Measurements from ENCODE around the gene MRPL49.
A peak's percentile ranks its signal among the peaks of the same experiment; 100 is the strongest.

The MRPL49 gene

DNA sequence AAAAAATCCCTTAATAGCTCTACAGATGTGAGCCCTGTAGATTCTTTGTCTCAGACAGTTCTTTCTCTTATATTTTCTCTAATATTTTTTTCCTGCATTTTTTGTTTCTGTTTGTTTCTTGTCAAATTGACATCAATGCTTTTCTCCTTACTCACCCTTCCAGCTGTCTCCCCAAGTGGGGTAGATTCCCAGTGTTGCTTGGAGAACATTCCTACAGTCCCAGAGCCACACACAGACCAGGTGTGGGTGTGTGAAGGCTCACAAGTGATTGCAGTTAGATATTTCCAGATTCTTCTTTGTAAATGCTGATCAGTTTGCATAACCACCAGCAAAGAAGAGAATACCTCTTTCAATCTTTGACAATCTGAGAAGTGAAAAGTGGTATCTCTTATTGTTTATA is 18.6 kb upstream of the MRPL49 start:
- DNase-seq: no peak

DNA sequence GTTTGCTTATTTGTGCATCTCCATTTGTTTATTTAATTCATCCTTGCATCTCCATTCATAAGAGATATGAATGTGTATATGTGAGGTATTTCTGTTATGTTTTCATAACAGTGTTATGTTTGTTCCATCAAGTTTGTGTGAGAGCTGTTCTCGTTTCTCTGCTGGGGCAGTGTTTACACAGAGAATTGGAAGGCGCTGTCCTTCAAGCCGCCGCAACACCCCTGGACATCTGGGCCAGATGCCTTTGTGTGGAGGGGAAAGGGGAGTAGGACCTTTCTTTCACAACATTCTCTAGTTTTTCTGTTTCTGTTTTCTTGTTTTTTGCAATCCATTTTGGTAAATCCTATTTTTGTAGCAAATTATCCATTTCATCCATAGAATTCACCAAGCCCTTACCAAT is 17.5 kb upstream of the MRPL49 start:
- no peak for DNase-seq

DNA sequence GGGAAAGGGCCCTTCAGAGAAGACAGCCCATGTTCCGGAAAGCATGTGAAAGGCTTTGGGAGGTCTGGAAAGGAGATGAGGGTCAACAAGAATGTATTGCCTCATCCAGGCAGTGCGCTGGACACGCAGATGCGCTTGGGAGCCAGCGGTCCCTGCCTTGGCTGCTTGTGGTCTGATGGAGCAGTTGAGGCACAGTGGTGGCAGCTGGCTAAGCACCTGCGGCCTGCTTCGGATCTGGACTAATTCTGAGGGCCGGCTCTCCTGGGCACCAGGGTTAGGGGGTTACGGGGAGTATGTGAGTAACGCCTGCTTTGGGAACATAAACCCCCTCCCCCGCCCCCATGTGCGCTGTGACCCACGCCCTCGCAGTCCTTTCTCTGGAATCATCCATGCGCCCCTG is 15.0 kb upstream of the MRPL49 start:
- no peak for DNase-seq

DNA sequence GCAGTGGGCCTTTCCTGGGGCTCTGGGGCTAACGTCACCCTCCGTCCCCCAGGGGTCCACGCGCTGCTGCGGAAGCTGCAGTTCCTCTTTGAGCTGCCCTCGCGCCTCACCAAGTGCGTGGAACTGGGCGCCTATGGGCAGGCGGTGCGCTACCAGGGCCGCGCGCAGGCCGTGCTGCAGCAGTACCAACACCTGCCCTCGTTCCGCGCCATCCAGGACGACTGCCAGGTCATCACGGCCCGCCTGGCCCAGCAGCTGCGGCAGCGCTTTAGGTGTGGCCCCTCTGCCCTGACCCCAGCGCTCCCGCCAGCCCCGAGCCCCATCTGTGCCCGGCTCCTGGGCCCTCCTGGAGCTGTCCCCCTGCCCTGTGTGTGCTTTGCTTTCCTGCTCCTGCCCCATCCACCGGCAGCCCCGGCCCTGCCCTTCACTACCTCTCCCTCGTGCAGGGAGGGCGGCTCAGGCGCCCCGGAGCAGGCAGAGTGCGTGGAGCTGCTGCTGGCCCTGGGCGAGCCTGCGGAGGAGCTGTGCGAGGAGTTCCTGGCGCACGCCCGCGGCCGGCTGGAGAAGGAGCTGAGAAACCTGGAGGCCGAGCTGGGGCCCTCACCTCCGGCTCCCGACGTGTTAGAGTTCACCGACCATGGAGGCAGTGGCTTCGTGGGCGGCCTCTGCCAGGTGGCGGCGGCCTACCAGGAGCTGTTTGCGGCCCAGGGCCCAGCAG is 14.2 kb upstream of the MRPL49 start:
- DNase-seq: no peak

DNA sequence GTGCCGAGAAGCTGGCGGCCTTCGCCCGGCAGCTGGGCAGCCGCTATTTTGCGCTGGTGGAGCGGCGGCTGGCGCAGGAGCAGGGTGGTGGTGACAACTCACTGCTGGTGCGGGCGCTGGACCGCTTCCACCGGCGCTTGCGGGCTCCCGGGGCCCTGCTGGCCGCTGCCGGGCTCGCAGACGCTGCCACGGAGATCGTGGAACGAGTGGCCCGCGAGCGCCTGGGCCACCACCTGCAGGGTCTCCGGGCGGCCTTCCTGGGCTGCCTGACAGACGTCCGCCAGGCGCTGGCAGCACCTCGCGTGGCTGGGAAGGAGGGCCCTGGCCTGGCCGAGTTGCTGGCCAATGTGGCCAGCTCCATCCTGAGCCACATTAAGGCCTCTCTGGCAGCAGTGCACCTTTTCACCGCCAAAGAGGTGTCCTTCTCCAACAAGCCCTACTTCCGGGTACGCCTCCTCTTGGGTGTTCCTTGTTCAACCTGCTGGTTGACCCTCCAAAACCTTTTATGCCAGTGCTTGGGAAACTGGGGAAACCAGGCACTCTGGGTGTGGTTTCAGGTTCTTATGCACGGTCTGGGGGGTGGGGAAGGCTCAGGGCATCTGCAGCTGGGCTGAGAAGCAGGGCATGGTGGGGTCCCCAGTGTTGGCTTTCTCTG is 13.5 kb upstream of the MRPL49 start:
- DNase-seq: no peak

DNA sequence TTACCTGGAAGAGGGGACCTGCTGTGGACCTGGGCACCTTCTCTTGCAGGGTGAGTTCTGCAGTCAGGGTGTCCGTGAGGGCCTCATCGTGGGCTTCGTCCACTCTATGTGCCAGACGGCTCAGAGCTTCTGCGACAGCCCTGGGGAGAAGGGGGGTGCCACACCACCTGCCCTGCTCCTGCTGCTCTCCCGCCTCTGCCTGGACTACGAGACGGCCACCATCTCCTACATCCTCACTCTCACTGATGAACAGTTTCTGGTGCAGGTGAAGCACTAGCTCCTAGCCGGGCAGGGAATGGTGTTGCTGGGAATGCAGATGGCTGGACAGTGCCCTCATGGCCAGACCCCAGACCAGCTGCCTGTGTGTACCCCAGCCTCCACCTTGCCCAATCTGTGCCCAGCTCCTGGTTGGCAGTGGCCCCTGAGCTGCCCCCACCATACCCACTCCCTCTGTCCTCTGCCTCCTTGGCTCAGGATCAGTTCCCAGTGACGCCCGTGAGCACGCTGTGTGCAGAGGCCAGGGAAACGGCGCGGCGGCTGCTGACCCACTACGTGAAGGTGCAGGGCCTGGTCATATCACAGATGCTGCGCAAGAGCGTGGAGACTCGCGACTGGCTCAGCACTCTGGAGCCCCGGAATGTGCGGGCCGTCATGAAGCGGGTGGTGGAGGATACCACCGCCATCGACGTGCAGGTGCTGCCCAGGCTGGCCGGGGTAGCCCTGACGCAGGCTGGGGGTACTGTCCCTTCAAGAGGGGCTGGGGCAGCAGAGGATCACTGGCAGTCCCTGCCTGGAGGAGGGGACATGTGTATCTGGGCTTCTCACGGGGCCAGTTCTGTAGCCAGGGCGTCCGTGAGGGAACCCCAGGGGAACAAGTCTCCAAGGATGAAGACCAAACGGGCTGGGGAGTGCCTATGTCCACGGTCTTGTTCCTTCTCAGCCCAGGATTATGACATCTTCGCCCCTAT is 12.6 kb upstream of the MRPL49 start:
- DNase-seq: no peak

DNA sequence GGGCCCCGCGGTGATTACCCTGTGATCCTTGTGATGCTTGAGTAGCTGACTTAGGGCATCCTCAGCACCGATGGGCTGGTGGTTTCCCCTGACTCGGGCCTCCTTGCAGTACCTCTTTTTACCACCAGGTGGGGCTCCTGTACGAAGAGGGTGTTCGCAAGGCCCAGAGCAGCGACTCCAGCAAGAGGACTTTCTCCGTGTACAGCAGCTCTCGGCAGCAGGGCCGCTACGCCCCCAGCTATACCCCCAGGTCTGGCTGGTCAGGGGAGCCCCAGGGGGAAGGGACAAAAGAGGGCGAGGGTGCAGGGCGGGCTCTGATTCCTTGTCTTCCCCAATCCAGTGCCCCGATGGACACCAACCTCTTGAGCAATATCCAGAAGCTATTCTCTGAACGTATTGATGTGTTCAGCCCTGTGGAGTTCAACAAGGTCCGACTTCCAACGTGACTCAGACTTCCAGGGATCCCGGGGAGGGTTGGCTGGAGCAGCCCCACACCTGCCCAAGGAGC is 11.7 kb upstream of the MRPL49 start:
- peak; percentile 91 for DNase-seq

DNA sequence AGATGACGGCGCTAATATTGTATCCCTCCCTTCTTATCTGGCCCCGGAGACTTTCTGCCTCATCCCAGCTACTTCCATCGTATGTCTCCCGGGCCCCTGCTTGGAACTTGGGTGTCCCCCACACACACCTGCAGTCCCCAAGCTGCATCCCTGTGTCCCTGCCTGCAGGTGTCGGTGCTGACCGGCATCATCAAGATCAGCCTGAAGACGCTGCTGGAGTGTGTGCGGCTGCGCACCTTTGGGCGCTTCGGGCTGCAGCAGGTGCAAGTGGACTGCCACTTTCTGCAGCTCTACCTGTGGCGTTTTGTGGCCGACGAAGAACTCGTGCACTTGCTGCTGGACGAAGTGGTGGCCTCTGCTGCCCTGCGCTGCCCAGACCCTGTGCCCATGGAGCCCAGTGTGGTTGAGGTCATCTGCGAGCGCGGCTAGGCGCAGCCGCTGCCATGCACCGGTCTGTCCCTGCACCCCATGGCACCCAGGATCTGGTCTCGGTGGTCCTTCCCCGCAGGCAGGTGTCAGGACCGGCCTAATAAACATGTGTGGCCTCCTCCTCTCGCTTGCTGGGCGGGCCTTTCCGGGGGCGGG is 10.9 kb upstream of the MRPL49 start:
- DNase-seq: no peak

DNA sequence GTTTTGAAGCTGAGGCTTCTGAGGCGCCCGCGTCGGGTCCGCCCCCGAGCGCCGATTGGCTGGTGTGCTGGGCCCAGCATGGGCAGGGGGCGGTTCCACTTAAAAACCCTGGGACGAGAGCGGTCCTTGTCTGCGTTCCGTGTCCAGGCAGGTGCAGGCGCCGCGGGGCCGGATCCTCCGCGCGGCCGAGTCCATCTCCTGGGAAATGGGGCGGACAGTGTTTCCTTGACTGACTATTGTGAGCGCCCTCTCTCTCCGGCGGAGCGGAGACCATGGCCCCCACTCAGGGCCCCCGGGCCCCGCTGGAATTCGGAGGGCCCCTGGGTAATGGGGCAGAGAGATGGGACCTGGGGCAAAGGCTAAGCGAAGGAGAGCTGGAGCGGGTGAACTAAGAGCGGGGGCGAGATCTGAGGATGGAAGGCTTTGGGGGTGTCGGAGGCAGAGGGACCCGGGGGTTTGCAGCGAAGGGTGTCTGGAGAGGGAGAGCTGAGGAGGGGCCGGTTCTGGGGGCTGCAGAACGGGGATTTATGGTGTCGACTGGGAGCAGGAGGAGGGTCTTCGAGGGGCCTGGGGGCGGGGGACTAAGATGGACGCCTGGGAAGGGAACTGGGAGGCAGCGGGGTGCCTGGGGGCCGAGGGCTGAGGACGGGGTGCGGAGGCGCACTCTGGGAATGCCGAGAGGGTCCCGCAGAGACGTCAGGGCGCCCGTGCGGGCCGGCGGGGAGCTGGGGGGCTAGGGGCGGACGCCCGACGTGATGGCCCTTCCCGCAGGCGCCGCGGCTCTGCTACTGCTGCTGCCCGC is 10.2 kb upstream of the MRPL49 start, which contains the start of gene TM7SF2:
TM7SF2 (plus strand) TSS at position 129 of the 802 bp plus-strand sequence; CDS start at position 273, 144 bp downstream.
- peak; percentile 99 for DNase-seq

DNA sequence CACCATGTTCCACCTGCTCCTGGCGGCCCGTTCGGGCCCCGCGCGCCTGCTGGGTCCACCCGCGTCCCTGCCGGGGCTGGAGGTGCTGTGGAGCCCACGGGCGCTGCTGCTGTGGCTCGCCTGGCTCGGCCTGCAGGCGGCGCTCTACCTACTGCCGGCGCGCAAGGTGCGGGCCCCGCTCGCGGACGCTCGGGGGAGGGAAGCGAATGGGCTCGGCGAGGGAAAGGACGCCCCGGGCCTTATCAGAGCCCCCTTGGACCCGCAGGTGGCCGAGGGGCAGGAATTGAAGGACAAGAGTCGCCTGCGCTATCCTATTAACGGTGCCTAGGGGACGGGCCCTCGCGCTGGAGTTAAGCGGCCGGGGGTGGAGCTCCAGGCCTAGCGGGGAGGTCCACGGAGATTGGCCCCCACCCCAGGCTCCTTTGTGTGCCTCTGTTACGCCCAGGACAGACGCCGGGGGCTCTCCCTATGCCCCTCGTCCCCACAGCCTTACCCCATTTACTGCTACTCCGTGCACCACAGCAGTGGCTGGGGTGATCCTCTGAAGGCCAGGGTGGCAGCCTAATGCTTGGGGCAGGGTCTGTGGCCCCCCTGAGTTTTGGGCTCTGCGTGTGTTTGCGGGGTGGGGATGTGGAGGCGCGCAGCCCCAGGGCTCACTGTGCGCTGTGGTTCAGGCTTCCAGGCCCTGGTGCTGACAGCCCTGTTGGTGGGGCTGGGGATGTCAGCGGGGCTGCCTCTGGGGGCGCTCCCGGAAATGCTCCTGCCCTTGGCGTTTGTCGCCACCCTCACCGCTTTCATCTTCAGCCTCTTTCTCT is 9.4 kb upstream of the MRPL49 start:
- DNase-seq: peak; percentile 84

DNA sequence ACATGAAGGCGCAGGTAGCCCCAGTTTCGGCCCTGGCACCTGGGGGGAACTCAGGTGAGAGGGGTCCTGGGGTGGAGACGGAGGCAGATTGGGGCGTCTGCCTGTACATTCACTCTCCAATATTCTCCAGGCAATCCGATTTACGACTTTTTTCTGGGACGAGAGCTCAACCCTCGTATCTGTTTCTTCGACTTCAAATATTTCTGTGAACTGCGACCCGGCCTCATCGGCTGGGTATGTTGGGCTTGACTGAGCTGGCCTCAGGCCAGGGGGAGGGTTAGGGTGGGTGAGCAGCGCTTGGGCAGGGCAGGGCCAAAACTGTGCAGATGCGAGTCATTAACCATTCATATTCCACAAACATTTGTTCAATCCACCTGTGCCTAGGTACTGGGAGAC is 8.8 kb upstream of the MRPL49 start:
- DNase-seq: no peak

DNA sequence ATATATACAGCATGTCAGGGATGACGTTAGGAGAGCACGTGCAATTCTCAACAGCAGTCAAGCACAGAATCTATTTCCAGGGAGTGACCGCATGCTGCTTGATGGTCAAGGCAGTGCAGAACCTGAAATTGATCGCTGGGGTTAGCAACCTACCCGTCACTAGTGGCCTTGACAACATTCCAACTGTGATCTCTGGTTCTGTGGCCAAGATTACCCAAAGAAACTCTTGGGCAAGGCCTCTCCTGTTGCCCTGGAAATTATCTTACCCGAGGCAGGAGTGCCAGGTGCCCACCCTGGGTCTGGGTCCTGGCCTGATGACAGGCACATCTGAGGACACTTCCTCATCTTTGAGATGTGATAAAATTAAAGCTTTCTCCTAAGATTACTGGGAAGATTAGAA is 8.3 kb upstream of the MRPL49 start:
- DNase-seq: no peak

DNA sequence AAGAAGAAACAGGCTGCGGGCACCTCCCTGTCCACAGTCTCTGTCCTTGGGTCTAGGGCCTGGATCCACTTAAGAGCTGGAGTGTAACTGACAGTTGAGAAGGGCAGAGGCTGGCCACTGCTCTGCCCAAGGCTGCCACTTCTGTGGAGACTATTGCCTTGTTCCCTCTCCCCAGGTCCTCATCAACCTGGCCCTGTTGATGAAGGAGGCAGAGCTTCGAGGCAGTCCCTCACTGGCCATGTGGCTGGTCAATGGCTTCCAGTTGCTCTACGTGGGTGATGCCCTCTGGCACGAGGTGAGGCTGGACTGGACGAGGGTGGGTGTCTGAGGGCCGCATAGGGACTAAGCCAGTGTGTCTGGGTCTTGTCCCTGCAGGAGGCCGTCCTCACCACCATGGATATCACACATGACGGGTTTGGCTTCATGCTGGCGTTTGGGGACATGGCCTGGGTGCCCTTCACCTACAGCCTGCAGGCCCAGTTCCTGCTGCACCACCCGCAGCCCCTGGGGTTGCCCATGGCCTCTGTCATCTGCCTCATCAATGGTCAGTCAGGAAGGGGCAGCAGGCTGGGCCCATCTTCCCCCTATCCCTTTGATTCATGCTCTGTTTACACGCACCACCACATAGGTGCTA is 7.5 kb upstream of the MRPL49 start:
- DNase-seq: no peak

DNA sequence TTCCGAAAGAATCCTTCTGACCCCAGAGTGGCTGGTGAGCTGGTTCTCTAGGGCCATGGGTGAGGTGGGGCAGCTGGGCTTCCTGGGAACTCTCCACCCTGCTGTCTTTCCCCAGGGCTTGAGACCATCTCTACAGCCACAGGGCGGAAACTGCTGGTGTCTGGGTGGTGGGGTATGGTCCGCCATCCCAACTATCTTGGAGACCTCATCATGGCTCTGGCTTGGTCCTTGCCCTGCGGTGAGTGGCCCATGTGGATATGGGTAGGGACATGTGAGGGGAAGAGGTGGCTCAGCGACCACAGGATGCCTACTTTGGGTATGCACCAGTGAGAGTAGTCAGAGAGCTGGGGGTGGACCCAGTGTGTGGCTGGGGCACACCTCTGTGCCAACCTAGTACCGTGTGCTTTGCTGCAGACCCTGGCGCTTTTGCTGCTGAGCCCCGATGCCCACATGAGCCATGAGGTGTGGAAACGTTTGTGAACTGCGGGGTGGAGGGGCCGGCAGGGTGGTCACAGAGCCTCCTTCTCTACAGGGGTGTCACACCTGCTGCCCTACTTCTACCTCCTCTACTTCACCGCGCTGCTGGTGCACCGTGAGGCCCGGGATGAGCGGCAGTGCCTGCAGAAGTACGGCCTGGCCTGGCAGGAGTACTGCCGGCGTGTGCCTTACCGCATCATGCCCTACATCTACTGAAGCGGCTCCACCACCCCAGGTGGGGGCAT is 6.6 kb upstream of the MRPL49 start:
- no peak for DNase-seq

DNA sequence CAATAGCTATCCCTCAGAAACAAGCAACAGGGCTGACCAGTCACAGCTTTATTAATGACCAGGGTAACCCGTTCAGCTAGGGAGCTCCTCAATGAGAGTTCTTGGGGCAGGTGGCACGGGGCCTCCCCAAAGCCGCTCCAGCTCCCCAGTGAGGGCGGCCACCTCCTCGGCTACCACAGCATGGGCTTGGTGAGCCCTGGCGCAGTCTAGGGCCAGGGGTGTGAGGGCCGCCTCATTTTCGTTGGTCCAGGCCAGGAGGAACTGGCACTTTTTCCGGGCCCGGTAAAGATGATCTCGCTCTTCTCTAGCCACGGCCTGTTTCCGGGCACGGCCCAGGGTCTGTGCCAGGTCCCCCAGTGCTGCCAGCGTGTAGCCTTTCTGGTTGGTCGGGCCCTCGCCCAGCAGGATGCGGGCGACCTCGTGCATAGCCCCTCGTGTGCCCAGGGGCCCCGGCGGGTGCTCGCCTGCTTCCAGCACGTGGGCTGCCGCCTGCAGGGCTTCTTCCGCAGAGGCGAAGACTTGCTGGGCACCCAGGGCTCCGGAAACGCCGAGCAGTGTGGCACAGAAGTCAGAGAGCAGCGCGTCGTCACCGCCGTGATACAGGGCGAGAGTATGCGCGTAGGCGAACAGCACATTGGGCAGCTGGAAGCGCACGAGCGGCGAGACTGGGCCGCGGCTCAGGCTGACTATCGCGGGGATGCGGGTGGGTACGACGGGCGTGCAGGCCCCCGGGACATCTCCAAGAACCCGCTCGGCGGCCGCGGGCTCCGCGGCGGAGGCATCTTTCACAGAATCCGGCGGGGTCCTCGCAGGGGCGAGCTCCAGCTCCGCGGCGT is 5.5 kb upstream of the MRPL49 start:
- peak; percentile 85 for DNase-seq

DNA sequence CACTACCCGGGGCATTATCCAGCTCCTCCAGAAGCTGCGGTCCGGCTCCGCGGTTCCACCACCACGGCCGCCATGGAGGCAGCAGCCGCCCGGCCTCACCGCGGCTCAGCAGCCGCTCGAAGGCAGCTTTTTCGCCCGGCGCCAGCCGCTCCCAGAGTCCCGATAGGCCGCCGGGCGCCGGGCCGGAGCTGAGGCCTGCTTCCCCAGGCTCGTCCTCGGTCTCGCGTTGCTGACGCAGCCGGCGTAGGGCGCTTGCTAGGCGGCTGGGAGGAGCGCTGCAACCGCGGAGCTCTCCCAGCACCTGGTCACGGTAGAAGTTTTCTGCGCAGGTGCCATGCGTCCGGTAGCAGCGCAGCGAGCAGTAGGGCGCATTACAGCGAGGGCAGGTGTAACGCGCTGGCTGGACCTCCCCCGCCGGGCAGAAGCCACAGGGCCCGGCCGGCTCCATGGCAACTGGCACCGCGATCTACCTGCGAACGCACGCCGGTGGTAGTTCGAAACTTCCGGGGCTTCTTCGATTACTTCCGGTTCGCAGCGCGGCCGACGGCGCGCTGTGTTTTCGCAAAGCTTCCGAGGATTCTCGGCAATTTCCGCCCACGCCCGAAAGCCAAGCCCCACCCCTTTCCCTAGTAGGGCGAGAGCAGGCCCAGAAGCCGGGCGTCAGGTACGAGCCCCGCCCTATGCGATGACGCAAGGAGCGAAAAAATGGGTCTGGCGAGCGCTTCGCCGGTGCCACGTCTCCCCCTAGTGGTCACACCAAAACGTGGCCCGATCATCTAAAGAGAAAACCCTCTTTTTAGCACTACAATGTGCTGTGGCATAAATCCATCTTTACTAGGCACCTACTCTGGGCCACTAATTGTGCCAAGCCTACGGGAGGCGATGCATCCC is 4.7 kb upstream of the MRPL49 start, which contains the start of gene ZNHIT2:
ZNHIT2 (minus strand) TSS at position 496 of the 891 bp plus-strand sequence; CDS start at position 448, 48 bp downstream.
- DNase-seq: peak; percentile 100

DNA sequence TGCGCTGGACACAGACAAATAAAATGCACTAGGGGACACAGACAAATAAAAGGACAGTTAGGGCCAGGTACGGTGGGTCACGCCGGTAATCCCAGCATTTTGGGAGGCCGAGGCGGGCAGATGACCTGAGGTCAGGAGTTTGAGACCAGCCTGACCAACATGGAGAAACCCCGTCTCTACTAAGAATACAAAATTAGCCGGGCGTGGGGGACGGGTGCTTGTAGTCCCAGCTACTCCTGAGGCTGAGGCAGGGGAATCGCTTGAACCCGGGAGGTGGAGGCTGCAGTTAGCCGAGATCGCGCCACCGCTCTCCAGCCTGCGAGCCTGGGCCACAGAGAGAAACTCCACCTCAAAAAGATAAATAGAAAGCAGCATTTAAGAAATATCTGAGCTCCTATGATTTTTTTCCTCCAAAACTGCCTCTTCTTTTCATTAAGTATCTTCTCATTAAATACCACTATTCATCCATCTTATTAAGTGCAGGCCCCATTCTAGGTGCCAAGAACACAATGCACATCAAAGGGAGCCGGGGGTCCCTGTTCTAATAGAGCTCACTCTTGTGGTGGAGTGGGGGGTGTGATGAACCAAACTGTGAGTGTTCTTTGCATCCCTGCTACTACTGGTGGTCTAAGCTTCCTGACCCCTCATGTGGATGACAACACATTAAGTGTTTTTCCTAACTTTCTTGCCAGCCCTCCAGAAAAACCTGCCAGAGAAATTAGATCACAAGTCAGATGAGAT is 3.9 kb upstream of the MRPL49 start:
- DNase-seq: no peak

Measured in DMS53 (cell line).